T47D (cell line): ENCODE measurements around the gene EFNB2.

ENCODE experiments used
- DNase-seq, 2 experiments: peaks; one replicate each; pipeline versions ENCODE4 v3.0.0 to v3.0.0-alpha.2; 2011 to 2012; ENCODE audit warnings: low read depth in 1 of 2, low spot score in 1 of 2
- JUND ChIP-seq: IDR thresholded peaks from 2 replicates; pipeline ENCODE4 v1.6.1; 2012; ENCODE audit warnings: low read depth
- in situ Hi-C: cut with HindIII; loops from 2 replicates; pipeline ENCODE4 v1.10.0; 2016; ENCODE audit warnings: low sequenced_read_pairs, low pct_unique_long_range_greater_than_20kb

EFNB2 gene

DNA sequence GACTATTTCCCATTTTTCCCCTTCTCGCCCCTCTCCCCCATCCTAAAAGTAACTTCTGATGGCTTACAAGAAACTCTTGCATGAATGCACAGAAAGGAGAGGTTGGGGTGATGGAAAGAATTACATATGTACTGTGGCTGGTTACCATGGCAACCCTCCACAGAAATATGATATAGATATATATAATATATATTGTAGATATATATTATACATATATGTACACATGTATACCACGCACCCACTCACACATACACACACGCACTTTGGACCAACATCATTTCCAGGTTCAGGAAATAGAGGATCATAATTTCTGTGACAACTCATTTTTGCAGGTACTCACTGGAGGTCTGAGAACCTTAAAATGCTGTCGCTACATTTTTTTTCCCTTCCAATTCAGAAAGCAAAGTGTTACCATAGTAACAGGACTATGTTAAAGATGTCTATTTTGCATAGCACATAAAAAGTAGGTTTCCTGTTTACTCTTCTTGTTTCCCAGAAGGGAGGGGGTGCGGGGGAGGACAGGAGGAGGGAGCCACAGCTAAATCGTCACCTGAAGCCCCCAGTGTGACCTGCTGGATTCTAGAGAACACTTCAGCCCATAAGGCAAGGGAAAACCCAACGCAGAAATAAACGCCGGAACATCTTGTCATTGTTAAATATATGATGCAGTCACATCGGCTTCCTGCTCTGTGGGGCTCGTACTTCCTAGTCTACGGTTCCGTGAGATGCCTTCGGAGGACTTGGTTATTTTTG, 44.7 kb downstream of the EFNB2 start:
- no peak for TF ChIP-seq JUND
- in situ Hi-C loops = no loop called here
- DNase-seq = no peak

DNA sequence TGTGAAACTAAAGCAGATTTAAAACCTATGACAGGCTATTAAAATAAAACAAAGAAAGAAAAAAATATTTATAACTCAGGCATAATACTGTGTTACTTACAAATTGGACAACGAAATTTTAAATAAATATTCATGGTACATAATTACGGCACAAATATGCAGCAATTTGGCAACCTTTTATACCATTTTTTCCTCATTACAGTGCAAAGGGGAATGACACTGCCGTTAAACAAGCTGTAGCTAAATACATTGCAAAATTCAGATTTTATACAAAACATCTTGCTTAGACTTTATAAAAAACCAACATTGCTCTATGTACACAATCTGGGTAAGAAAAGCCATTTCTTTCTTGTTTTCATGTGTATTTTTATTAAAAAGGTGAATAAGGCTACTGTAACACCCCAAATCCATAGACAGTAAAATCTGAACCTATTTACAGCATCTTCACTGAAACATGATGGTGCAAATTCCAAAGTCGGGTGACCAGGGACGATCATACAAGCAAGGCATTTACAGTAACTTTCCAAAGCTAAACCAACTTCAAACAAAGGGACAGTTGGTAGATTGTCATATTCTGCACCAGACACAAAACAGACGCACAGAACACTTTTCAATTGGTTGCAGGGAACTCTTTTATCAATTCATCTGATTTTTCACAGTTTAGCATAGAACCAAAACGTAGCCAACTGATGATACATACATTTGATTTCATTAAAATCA, 45.5 kb downstream of the EFNB2 start:
- in situ Hi-C loops = no loop called here
- DNase-seq = no peak
- TF ChIP-seq JUND = no peak

DNA sequence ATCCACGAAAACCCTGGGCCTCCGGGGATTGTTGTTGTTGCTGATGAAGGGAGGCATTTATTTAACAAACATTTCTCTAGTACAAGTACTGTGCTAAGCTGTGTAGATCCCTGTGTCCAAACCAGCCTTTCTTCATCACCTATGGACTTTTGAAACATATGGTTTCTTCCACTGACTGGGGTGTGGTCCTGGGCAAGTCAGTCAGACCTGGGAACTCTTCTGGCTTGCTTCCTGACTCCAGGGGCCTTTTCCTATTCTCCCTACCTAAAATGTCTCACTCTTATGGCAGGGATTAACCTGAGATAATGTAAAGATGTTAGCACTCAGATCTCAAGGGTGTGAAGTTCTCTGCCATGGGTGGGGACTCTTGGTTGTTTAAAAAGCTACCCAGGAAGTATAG, 46.8 kb downstream of the EFNB2 start:
- no peak for DNase-seq
- in situ Hi-C loops = no loop called here
- no peak for TF ChIP-seq JUND

DNA sequence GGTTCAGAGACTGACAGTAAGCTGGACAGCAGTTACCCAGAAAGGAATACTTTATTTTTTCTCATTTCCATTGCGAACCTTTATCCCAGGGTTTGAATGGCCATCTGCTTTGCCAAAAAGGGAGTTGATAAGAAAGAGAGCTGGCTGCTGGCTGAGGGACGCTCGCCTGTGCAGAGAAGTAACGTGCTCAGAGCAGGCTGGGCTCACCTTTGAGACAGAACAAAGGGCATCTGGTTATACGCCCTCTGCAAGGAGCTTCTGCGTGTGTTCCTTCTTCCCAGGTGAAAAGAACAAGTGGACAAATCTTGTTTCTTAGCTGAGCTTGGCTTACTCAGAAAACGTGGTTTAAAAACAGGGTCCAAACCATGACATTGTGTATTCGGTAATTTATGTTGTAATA, 47.4 kb downstream of the EFNB2 start:
- in situ Hi-C loops = no loop called here
- TF ChIP-seq JUND = no peak
- no peak for DNase-seq

DNA sequence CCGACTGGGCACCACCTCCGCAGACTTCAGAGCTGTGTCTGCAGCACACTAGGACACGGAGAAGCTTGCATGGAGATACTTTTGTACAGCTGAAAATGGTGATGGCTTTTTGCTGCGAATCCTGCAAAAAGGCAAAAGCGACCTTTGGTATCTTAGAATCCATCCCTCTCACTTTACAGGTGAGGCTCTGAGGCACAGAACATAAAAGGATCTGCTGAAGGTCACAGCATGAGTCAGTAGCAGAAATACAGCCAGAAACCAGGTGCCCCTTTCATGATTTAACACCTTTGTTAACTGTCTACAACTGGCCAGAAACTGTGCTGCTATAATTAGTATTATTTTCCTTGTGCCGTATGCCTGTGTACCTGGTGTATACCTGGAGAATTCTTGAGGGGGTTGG, 48.3 kb downstream of the EFNB2 start:
- no peak for DNase-seq
- in situ Hi-C loops = no loop called here
- no peak for TF ChIP-seq JUND

DNA sequence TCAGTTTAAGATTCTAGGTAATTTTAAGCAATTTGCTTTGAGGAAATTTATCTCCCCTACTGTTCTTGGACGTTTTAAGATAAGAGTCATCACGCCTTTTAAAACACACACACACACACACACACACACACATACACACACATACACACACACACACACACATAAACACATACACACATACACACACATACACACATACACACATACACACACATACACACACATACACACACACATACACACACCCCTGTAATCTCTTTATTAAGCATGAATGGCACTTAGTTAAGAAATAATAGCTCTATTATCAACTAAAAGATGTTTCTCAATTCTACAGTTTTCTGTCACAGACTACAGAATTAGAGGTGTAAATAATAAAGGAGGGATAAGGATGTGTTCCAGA, 49.2 kb downstream of the EFNB2 start:
- DNase-seq = no peak
- no peak for TF ChIP-seq JUND
- in situ Hi-C loops = no loop called here

DNA sequence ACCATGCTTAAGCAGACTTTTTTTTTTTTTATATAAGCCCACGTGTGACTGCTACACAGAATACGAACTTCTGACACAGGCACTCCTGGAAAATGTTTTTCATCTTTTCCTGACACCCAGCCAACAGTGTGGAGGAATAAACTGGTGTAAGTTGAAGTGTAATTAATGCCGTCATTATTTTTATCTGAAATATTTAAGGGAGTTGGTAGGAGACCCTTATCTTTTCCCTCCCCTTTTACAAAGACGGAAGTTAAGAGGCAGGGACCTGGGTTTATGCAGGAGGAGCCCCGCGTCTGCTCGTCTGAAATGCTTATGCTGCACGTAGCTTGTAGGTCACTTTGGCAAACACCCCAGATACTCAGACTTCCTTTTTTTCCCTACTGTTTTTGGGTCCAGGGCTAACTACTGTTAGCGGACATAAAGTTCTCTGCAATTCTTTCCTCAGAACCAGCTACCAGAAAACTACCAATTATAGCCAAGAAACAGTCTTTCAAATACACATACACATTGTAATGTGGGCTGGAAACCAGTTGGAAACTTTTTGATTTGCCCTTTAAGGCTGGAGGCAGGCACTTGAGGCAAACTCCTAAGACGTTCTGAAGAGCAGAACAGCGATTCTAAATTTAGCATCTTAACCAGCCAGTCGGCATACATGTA, 50.8 kb downstream of the EFNB2 start:
- DNase-seq = no peak
- in situ Hi-C loops = no loop called here
- no peak for TF ChIP-seq JUND

DNA sequence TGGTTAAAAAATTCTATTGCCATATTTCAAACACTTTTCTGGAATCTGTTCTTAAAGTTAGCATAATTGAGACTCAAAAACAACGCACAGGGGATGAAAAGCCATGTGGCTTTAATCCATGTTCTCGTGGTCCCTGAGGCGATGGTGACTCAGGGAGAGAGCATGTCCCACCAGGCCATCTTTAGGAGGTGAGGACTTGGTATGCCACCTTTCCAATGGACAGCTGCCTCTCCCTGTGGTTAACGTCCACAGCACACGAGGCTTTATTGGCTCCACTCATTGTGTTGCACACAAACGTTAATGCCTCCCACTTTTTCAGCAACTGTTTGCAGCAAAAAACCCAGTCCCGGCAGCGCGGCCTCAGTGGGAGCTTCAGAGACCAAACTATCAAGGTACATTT, 51.4 kb downstream of the EFNB2 start:
- no peak for DNase-seq
- in situ Hi-C loops = no loop called here
- no peak for TF ChIP-seq JUND

DNA sequence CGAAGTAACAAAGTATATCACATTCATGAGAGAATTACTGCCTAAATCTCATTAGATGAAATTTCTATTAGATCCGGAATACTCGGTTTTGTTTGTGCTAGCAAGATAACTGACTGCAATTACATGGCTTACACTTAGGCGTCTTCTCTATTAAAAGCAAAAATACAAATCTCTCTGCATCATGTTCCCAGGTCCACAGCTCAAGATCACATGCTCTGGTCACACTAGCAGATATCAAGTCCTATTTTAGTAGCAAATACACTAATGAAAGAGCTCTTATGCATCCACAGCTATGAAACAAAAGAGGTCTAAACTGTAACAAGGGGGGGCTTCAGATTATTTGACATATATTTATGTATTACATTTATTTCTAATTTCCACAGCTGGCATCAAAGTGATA, 53.5 kb downstream of the EFNB2 start:
- no peak for TF ChIP-seq JUND
- no peak for DNase-seq
- in situ Hi-C loops = no loop called here

DNA sequence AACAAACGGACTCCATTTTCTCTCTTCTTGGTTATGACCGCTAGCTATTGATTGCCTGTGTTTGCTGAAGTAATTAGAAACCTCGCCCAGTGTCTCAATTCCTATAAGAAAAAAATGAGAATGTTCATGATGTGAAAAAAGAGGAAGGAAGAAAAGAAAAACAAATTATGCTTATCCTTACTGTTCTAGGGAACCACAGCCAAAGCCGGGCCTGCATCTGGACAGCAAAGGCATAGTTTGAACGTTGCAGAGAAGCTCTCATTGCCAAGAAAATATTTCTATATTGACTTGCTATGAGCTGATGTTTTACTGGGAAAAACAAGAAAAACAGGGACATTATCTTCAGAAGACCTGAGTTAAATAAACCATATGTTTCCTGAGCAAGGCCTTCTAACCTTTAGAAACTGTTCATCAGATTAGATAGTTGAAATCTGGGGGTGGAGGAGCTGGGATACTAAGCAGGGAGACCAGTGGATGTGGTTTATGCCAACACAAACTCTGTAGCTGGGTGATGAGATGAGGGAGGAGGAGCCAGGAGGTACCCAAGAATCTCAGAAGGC, 55.0 kb downstream of the EFNB2 start:
- DNase-seq = no peak
- no peak for TF ChIP-seq JUND
- in situ Hi-C loops = no loop called here

DNA sequence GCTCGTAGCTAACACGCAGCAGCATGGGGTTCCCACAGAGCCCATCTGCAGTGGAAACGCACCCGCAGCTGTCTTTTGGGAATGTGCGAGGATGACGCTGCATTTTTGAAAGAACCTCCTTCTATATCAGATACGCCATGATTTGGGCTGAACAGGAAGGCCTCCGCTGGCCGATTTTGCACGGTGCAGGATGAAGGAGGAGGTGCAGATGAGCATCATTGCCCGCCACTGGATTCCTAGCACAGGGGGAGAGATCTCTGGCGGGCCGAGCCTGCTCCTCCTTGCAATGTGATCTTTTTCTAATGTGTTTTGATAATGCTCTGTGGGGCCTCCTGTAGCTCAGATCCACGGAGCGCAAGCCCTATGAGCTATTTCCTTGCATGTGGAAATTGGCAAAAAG, 55.5 kb downstream of the EFNB2 start:
- in situ Hi-C loops = no loop called here
- no peak for TF ChIP-seq JUND
- DNase-seq = no peak

DNA sequence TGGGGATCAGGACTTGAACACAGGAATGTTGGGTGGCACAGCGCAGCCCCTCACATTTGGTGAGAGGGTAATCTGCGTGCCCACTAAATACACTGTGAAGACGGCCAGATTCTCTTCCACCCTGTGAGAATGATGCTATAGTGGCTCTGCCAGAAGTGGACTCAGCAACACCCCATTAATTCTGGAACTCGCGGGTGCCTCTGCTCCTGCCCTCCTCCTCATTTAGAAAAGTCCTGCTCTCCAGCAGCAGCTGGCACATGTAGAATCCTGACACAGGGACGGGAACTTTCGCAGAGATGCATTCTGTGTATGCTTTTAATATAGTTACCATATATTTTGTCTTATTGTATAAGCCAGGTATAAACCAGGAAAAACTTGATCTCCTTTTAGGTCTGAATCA, 57.3 kb downstream of the EFNB2 start:
- in situ Hi-C loops = no loop called here
- no peak for DNase-seq
- no peak for TF ChIP-seq JUND

DNA sequence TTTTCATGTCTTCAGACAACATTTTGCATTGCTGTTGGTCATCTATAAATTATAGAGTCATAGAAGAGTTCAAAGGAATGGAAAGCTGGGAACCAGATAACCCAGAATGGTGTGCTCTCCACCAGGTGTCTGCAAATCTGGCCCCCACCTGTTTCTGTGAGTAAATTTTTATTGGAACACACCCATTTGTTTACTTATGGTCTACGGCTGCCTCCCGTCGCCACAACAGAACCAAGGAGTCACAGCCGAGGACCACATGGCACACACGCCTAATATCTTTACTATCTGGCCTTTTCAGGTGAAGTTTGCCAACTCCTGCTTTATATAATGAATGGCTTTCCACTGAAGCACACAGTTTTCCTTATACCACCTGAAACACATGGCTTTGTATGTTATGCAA, 58.2 kb downstream of the EFNB2 start:
- TF ChIP-seq JUND = no peak
- no peak for DNase-seq
- in situ Hi-C loops = no loop called here
